HT-29 (cell line): ENCODE measurements around the gene TOM1. TPM values are rescaled to one million over a fixed set of nuclear protein-coding genes. Genes with fewer than 3 reads are reported as not detected.

Experiments used
- DNase-seq: peaks from one replicate; pipeline ENCODE4 v3.0.0-alpha.2; 2015; ENCODE audit warnings: low spot score
- total RNA-seq: library from RNA; depleted of rRNA; stranded (reverse); fragments of >200 nt; shearing (Covaris generic); gene quantifications from 2 replicates; pipeline ENCODE4 v1.2.3, GENCODE V29; 2014; rRNA removed

TOM1 gene
- total RNA-seq = 32.4 and 34.9 TPM in 2 replicates

- DNase-seq = peak; percentile 96
Observed at GRCh38 chr22:35299673-35300499, at the start of gene TOM1. TOM1 (plus strand) TSS chr22:35299894; CDS start chr22:35299929, 35 bp downstream.

- no peak for DNase-seq
Observed at GRCh38 chr22:35250156-35250555, 49.5 kb upstream of the TOM1 start.

DNA sequence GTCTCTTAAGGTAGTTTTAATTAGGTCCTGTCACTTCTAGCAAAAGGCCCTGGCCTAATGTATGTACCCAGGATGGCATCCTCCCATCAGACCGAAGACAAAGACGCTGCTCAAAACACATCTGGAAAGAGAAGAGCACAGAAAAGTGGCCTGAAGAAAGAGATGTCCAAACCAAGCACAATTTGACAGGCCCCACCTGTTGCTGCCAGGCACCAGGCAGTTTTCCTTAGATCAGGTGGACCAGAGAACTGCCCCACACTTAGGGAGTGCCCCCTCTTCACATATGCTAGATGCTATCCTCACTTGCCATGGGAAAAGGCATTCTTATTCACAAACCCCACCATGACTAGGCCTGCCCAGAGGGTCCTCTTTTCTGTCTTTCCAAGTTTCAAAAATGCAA lies 45.7 kb upstream of the TOM1 start:
- no peak for DNase-seq

DNA sequence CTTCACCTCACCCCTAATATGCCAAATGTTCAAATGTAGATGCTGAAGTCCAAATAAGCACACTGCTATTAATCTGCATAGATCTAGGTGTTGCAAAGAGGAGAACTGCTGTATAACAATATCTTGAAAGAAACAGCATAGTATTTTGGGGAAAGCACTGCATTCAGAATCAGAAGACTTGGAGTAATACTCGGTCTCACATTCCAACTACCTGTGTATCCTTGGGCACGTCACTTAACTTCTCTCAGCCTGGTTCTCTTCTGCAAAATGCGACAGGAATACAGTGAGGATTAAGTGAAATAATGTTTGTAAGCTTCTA lies 42.7 kb upstream of the TOM1 start:
- DNase-seq = no peak

DNA sequence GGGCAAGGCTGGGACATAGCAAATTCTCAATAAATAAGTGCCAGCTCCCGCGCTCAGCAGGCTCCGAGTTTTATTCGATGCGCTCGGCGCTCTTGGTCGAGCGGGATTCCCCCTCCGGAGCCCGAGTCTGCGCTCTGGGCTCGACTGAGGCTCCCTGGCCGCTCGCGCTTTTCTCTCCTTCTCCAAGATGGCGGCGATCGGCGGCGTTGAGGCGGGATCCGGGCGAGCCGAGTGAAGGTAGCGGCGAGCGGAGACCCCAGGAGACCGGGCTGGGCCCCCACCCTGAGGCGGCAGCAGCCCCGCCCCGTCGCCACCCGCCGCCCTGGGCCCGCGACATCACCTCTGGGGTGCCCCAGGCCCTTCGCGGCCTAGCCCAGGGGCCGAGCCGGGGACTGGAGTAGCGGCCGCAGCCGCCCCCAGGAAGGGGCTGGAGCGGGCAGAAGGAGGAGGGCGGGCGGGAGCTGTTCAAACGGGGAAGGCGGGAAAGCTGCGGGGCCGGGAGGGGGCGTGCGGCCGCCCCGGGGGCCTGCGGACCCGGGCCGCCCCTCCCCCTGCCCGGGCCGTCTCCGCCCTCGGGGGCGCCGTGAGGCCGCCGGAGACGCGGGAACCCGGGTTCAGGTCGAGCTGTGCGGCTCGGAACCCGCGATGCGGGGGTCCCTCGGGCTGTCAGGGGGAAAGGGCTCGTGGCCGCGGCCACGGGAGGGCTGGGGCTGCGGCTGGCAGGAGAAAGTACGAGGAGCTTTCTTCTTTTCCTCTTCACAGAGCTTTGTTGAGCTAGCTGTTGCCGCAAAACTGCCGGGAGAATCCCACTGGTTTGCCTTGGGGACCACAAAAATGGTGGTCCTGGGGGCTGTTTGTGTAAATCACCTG lies 42.1 kb upstream of the TOM1 start, which contains the start of gene HMGXB4:
Gene HMGXB4, plus strand, starts transcription at position 173 of the 870 bp plus-strand sequence. CDS start 4,898 bp downstream, outside the sequence.
- DNase-seq = peak; percentile 80

DNA sequence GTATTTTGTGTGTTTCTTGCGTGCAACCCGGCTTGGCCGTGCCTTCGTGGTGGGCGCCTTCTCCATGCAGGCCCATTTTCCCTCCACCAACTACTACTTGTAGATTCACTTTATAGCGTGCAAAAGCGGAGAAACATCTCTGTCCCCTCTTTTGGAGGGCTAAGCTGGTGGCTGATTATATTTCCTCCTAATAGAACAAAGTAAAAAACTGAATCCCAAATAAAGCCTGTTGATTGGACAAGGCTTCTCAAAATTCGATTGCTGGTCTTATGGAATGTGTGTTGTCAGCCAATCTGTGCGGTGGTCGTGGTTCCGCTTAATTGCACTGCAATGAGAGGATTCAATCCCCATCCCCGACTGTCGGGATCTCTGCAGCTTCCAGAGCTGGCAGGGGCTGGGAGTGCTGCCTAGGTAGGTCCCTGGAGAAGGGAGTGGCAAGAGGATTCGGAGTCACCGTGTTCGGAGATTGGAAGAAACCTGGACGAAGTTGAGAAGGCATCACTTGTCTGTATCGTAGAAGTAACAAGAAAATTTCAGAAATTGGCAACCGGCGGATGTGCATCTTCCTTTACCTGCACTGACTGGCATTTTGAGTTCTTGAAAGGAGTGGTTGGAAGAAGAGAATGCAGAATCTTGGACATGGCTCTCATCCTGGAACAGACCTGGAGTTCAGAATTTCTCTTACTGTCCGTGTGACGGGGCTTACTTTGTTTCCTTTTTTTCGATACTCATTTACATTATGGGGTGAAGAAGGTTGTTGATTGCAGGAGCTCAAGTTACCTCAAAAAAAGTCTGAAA lies 41.3 kb upstream of the TOM1 start:
- DNase-seq = peak; percentile 1

GRCh38 chr22:35264986-35265385 lies 34.7 kb upstream of the TOM1 start:
- DNase-seq = no peak

- peak; percentile 35 for DNase-seq
Observed at GRCh38 chr22:35266277-35266676, 33.4 kb upstream of the TOM1 start.

GRCh38 chr22:35269630-35270029 lies 30.1 kb upstream of the TOM1 start:
- no peak for DNase-seq

- DNase-seq = no peak
Observed at GRCh38 chr22:35274154-35274871, 25.4 kb upstream of the TOM1 start.

GRCh38 chr22:35275580-35275979 lies 24.1 kb upstream of the TOM1 start:
- DNase-seq = no peak

DNA sequence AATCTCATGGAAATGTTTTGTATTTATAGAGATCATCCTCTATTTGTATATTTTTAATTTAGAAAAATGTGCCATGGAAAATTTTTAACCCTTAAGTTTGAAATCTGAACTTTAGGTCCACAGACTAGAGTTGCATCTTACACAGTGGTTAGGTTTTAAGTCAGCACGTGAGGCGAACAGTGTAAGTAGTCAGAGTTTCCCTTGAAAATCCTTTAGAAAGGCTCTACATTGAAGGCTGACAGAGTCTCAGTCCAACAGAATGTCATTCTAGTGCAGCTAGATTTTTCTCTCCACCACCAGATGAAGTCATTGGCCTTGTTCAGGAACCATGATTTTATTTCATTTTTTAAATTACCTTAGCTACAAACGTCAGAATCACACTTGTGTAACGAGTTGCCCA lies 23.7 kb upstream of the TOM1 start:
- no peak for DNase-seq

DNA sequence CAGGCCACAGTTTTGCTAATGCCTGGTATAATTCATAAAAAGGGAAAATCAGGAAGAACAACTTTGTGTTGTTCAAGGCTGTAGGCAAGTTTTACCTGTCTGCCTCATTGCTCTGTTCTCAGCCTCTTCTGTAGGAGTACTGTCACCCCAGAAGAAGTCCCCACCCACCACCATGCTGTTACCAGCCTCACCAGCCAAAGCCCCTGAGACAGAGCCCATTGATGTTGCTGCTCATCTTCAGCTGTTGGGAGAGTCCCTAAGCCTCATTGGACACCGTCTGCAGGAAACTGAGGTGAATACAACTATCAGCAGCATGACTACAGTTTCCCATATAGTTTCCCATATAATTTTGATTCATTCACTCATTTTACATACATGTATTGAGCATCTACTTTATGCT lies 11.6 kb upstream of the TOM1 start:
- DNase-seq = no peak

- no peak for DNase-seq
Observed at GRCh38 chr22:35292786-35293185, 6.9 kb upstream of the TOM1 start.

GRCh38 chr22:35296051-35296450 lies 3.6 kb upstream of the TOM1 start:
- no peak for DNase-seq

DNA sequence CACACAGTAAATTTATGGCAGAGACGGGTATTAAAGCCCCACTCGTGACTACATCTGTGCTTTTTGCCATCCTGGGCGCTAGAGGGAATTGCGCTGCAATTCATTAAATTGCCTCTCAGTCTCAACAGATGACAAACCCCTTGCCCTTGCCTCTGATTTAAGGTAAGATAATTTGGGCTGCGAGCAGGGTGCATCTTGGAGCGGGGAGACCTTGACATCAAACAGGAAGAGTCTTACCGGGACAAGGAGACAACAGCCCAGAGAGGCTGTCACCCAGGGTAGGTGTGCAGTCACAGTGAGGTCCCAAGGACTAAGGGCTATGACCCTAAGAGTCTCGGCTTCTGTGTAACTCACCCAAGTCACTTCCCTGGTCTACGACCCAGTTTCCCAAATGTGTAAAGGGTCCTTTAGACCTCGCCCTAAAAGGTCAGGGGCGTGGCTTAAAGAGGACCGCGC lies 449 bp upstream of the TOM1 start:
- DNase-seq = no peak

DNA sequence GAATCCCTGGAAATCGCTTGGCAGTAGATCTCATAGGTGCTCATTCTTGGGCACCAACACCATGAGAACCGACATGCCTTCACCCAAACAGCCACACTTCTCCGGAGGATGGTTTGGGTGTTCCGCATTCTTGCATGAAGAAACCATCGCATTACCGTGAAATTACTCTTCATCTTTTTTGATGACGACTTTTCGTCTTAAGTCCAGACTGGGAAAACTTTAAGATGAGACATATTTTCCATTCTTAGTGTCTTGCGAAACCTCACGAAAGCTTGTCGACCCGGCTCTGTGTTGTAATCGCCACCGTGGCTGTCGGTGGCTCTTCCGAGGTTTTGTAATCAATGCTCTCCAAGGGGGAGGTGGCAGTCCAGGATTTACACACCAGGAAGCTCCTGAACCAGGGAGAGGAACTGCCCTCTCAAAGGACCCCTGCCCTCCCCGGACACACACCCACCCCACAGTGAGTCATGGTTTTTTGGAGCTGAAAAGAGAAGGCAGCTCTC lies 1.7 kb downstream of the TOM1 start:
- peak; percentile 60 for DNase-seq

DNA sequence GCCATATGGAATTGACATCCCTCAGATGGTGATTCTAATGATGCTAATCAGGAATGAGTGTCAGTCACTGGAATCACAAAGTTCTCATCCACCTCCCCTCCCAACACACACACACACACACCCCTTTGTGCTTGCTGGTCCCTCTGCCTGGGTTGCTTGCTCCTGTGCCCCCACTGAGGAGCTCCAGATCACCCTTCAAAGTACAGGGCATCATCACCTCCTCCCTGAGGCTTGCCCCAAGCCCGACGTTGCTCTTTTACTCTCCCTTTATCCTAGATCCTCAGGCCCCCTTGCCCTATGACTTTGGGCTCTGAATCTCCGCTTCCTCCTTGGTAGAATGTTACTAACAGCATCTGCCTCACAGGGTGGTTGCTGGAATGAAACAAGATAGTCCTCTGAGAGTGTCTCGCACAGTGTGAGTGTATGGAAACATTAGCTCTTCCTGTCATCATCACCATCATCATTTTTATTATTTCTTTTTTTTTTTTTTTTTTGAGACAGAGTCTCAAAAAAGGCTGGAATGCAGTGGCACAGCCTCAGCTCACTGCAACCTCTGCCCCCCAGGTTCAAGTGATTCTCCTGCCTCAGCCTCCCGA lies 3.4 kb downstream of the TOM1 start:
- DNase-seq = no peak

- DNase-seq = no peak
Observed at GRCh38 chr22:35305525-35306070, 5.9 kb downstream of the TOM1 start.

- no peak for DNase-seq
Observed at GRCh38 chr22:35306350-35306967, 6.8 kb downstream of the TOM1 start.
